ENCODE data around the gene RBBP4.
A peak's percentile ranks its signal among the peaks of the same experiment; 100 is the strongest.

The RBBP4 gene

DNA sequence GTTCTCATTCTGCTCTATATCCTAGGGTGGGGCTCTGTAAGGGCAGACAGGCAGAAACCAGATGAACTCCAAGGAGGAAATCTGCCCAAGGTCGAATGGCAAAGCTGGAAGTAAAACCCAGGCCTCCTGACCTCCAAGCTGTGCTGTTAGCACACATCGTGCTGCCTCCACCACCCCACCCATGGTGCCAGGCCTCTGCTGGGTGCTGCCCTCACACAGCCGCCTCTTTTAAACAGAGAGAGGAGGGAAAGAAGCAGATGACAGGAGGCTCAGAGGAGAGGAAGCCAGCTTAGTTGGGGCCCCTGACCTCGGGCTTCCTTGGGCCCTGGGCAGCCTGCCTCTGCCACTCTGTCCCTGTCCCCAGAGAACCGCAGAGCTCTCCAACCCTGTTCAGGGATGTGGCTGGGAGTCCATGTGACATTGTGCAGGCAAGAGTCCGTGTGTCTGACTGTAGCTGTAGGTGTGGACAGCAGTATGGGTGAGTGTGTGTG is 50.5 kb downstream of the RBBP4 start:
- Histone ChIP-seq H3K36me3 (ENCODE audit: low read depth) (no peaks in the 10 kb centered on the region), H3K27ac (ENCODE audit: poor library complexity, severe bottlenecking) (peak overlapping the region; percentile 39), H3K4me3 (ENCODE audit: severe bottlenecking) (no peak overlapping the region), H3K4me1 (ENCODE audit: insufficient read depth, poor library complexity, severe bottlenecking) (peaks cover 10% of the 10 kb centered on the region), H3K27me3 (ENCODE audit: insufficient read depth, poor library complexity, severe bottlenecking) (no peaks in the 10 kb centered on the region), H3K9me3 (ENCODE audit: severe bottlenecking) (no peaks in the 10 kb centered on the region)
- no peak for TF ChIP-seq CTCF (IDR thresholded peaks at IDR 0.05; ENCODE audit: poor library complexity, severe bottlenecking)
- ATAC-seq (ENCODE audit: low read depth) (peak; percentile 18; the same call in 2 of the 3 replicates), DNase-seq (ENCODE audit: low spot score) (no peak)

- H3K4me3 ChIP-seq (ENCODE audit: severe bottlenecking), result peak overlapping the region; percentile 56
- no peaks in the 10 kb centered on the region for H3K27me3 ChIP-seq (ENCODE audit: insufficient read depth, poor library complexity, severe bottlenecking)
- DNase-seq (ENCODE audit: low spot score) (no peak), ATAC-seq (ENCODE audit: low read depth) (peak; percentile 22; the same call in 1 of the 3 replicates)
- no peaks in the 10 kb centered on the region for H3K36me3 ChIP-seq (ENCODE audit: low read depth)
- no peaks in the 10 kb centered on the region for H3K9me3 ChIP-seq (ENCODE audit: severe bottlenecking)
- peak overlapping the region; percentile 39 for H3K27ac ChIP-seq (ENCODE audit: poor library complexity, severe bottlenecking)
- no peak for TF ChIP-seq CTCF (IDR thresholded peaks at IDR 0.05; ENCODE audit: poor library complexity, severe bottlenecking)
- H3K4me1 ChIP-seq (ENCODE audit: insufficient read depth, poor library complexity, severe bottlenecking), result peaks cover 10% of the 10 kb centered on the region
Observed at GRCh38 chr1:32701951-32702598, 51.1 kb downstream of the RBBP4 start.

GRCh38 chr1:32702599-32703478 is 51.8 kb downstream of the RBBP4 start, which contains the start of gene SYNC:
TSS of gene SYNC (minus strand) at chr1:32702770. CDS start at chr1:32702660, 110 bp downstream.
- Histone ChIP-seq H3K9me3 (ENCODE audit: severe bottlenecking) (no peaks in the 10 kb centered on the region), H3K36me3 (ENCODE audit: low read depth) (no peaks in the 10 kb centered on the region), H3K4me3 (ENCODE audit: severe bottlenecking) (peak within 1 kb of the TSS; percentile 56), H3K27me3 (ENCODE audit: insufficient read depth, poor library complexity, severe bottlenecking) (no peaks in the 10 kb centered on the region), H3K27ac (ENCODE audit: poor library complexity, severe bottlenecking) (peak within 1 kb of the TSS; percentile 39), H3K4me1 (ENCODE audit: insufficient read depth, poor library complexity, severe bottlenecking) (peaks cover 10% of the 10 kb centered on the region)
- no peak for TF ChIP-seq CTCF (IDR thresholded peaks at IDR 0.05; ENCODE audit: poor library complexity, severe bottlenecking)
- peak; percentile 48; the same call in 2 of the 3 replicates for ATAC-seq (ENCODE audit: low read depth)
- no peak for DNase-seq (ENCODE audit: low spot score)

DNA sequence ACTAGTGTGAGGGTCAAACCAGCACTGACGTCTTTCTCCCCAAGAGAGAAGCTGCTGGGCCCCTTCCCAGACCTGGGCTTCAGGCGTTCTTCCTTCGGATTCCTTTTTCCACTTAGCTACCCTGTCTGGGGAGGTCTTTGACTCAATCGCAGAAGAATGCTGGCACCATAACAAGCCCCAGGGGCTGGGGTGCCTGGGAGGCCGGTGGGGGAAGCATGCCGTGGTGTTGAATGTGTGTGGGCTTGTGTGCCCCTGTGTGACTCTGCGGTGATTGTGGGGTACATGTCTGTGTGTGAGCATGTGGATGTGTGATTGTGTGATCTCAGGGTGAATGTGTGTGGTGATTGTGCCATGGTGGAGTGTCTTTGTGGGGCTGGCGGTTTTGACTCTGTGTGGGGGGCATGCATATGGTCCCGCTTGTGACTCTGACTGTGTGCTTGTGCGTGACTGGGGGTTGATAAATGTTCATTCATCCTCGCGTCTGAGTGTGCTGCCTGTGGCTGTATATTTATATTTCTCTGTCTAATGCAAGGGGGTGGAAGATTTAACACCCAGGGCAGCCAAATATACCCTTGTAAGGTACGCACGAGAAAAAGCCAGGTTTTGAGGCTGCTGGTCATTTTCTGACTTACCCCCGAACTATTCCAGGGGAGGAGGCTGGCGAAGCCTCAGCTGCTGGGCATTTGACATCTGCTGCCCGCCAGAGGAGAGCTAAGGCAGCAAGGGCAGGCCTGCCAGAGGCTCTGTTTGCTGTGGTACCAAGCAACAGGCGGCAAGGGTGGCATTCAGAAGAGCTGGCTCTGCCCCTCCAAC is 52.7 kb downstream of the RBBP4 start:
- no peaks in the 10 kb centered on the region for H3K36me3 ChIP-seq (ENCODE audit: low read depth)
- no peaks in the 10 kb centered on the region for H3K9me3 ChIP-seq (ENCODE audit: severe bottlenecking)
- peak overlapping the region; percentile 39 for H3K27ac ChIP-seq (ENCODE audit: poor library complexity, severe bottlenecking)
- no peaks in the 10 kb centered on the region for H3K27me3 ChIP-seq (ENCODE audit: insufficient read depth, poor library complexity, severe bottlenecking)
- ATAC-seq (ENCODE audit: low read depth), result peak; percentile 50
- peak overlapping the region; percentile 56 for H3K4me3 ChIP-seq (ENCODE audit: severe bottlenecking)
- no peak for TF ChIP-seq CTCF (IDR thresholded peaks at IDR 0.05; ENCODE audit: poor library complexity, severe bottlenecking)
- no peak for DNase-seq (ENCODE audit: low spot score)
- peaks cover 10% of the 10 kb centered on the region for H3K4me1 ChIP-seq (ENCODE audit: insufficient read depth, poor library complexity, severe bottlenecking)
